HL-60/S4 treated with phorbol 12-myristate 13-acetate at 8.2 ng/mL for 4 days and 3 days (cell line): ENCODE results near the gene JPH3.
"Not testable (repeated sequence)": the region's sequence is repeated elsewhere in the genome, so short reads cannot be mapped to it uniquely, and the experiment has no call there.

Source experiments
- in situ Hi-C: fragments of 300-500 bp; cut with MboI; formaldehyde crosslinking; loops from 2 replicates; pipeline ENCODE4 v1.15.0; 2022; ENCODE audit warnings: low sequenced_read_pairs

JPH3 gene

DNA sequence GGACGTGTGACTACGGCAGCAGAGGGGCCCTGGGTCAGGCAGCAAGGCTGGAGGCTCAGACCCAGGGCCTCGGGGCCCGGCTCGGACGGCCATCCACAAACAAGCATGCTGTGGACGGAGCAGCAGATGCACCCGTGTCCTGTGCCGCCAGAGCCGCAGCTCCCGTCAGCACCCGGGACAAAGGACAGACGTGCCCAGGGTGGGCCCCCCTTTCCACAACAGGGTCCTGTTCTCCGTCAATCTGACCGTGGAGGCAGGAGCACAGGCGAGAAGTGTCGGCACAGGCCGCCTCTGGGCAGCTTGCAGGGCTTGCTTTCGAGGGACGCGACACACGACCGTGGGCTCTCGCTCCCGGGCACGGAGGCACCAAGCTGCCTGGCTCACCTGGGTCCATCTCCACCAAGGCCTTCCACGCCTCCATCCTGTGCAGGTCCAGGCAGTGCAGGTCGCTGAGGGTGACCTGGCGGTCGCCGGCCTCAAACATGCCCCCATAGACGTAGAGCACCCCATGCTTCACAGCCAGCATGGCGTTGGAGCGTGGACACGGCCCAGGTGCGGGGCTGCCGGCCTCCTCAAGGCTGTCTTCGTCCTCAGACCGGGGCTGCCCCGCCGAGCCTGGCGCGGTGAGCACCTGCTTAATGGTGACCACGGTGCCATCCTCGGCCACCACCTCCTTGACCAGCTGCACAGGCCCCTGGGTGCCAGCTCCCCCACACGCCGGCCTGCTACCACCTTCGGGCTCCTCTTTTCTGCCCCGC is 106.8 kb downstream of the JPH3 start:
- in situ Hi-C loops, result no loop called here

DNA sequence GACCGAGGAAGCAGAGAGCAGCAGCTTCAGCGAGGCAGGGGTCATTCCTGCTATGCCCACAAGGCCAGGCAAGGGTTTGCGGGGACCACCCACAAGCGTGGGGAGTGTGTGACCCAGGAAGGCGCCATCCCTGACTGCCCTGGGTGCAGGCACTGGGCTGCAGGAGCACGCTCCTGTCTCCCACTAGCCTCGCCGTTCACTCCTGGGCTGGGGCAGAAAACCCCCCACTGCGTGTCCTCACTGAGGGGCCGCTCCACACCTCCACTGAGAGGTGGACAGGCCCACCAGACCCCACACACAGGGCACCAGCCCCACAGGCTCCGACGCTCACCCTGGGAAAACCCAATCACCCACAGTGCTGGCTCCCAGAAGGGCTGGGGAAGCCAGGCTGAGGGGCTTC is 107.4 kb downstream of the JPH3 start:
- in situ Hi-C loops, result no loop called here

DNA sequence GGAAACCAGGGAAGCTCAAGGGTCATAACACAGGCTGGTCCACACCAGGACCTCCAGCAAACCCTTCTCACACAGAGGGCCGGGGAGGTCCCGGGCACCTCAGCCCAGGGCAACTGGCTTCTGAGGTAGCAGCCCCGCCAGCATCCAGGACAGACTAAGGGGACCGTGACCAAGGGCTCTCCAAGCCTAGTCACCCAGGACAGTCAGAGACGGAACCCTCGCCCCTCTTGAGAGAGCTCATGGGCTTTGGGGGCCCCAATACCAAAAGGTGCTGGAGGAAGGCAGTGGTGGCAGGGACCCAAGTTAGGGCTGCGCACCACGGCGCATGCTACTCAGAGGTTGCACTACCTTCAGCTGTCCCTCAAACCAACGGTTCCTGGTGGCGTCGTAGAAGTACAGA is 108.6 kb downstream of the JPH3 start:
- in situ Hi-C loops, result no loop called here

DNA sequence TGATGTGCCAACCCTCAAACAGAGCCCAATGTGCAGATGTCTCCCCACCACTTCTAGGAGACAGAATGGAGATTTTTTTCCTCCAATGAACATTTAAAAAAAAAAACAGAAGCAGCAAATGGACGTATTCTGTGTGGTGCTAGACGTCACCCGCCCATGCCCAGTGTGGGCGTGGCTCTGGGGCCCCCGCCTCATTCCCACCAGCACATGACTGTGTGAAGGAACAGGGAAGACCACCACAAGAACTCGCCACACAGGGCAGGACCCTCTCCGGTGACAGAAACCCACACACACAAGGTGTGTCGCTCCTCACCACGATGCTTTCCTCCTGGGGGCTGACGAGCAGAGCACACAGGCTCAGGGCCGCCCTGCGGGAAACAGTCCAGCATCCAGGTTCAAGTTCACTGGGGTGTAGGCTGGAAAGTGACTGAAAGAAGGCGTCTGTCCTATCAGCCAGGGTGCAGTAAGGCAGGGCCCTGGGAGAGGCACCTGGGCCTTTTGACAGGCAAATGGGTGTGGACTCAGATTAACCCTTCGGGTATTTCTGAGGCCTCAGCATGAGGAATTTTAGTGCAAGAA is 110.0 kb downstream of the JPH3 start:
- in situ Hi-C loops, result no loop called here

DNA sequence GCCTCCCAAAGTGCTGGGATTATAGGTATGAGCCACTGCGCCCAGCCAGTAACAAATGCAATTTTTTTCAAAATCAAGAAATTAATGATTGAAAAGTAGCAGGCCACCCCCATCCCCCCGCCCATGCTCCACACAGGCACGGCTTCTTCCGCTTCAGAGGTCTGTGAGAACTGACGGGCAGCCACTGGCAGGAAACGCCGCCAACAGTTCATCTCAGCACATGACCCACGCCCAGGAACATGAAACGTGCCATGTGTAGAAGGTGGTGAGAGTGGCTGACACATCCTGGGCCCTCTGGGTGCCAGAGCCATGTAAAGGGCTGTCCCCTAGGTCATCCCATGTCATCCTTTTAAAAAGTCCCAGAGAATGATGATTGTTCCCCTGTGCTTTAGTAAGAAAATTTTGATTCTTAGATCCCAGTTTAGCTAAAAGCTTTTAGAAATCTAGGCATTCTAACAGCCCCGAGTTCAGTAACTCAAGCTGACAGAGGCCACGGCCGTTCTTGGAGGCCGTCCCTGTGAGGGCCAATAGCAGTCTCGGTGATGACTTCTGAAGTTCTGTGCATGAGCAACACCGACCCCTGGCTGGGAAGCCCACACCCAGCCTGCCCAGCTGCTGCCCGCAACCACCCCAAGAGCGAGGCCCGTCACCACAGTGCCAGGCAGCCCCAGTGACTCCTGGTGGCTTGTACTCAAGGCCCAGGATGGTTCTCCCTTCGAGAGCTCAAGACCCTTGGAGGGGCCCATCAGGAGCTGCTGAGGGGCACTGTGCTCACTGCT is 111.3 kb downstream of the JPH3 start:
- in situ Hi-C loops, result no loop called here

DNA sequence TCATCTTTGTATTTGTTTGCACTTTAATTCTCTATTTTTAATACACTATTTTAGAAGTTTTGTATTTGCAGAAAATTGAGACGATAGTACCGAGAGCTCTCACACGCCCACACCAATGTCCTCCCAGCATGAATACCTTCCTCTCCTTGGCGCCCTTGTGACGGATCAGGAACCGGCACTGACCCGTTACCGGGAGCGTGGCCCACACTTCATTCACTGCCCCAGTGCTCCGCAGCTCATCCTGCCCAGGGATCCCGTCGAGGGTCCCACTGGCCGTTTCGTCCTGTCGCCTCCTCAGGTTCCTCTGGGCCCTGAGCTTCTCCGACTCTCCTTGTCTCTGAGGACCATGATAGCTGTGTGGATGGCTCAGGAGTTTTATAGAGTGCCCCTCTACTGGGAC is 112.9 kb downstream of the JPH3 start:
- in situ Hi-C loops, result no loop called here

DNA sequence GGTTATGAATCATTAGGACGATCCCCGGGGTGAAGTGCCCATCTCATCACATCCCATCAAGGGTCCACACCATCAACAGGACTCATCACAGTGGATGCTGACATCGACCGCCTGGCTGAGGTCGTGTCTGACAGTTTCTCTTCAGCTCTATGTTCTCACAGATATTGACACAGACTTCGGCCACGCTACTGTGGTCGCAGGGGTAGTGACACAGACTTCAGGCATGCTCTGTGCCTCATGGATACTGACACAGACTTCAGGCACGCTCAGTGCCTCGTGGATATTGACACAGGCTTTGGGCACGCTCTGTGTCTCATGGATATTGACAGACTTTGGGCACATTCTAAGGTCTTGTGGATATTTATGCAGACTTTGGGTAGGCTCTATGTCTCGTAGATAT is 113.3 kb downstream of the JPH3 start:
- in situ Hi-C loops, result no loop called here

DNA sequence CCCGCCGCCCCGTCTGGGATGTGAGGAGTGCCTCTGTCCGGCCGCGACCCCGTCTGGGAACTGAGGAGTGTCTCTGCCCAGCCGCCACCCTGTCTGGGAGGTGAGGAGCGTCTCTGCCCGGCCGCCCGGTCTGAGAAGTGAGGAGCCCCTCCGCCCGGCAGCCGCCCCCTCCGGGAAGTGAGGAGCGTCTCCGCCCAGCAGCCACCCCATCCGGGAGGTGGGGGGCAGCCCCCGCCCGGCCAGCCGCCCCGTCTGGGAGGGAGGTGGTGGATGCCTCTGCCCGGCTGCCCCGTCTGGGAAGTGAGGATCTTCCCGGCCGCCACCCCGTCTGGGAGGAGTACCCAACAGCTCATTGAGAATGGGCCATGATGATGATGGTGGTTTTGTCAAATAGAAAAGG is 116.5 kb downstream of the JPH3 start:
- in situ Hi-C loops, result not testable (repeated sequence)

DNA sequence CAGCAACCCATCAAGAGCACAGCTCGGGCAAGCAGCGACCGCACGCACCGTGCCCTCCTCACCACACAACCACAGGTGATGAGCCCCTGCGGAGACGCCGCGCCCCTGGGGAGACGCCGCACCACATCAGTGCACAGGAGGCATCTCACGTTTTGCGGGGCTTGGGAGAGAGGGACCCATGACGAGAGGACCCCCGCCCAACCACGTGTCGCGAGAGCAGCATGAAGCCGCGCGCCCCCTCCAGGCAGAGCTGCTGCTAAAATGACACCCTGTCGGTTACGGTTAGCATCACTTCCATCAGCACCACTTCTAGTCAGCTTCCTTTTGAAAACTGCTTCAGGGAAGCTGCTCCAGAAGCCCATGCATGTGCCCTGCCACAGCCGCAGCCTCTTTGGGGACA is 118.1 kb downstream of the JPH3 start:
- in situ Hi-C loops, result no loop called here

DNA sequence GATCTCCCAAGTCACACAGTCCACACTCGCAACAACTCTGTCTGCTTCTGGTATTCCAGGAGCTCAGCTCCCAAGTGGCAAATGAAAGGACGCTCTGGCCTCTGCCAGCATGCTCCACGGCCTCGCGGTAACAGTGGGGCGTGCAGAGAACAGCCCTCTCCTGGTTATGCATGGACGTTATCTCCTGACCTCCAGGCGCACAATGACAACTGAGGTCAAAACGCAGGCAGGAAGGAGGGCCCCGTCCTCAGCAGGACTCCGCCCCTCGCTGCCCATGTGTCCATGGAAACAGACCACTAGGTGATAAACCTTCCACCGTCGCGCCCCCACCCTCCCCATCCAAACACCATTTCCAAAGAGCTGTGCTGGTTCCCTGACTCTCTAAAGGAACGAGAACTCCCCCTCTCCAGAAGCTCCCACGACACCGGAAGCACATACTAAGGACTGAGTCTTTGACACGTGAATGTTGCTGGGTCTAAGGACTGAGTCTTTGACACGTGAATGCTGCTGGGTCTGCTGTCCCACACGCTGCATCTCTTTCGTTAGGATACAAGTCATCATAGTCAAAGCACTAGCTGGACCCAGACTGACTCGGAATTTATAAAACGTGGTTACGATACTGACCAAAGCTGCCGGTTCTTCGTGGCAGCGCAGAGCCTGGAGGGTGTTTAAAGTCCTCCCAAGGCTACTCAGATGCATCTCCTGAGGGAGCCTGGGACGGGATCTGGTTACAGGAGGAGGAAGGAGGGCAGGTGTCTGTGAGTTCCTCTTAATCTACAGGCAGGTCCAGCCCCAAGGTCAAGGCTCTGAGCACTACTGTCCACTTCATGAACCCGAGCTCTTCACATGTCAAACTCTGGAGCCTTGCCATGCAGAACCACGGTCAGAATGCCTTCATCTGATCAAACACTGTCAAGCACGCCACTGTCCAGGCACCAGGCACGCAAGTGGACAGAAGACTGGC is 119.6 kb downstream of the JPH3 start:
- in situ Hi-C loops, result no loop called here

DNA sequence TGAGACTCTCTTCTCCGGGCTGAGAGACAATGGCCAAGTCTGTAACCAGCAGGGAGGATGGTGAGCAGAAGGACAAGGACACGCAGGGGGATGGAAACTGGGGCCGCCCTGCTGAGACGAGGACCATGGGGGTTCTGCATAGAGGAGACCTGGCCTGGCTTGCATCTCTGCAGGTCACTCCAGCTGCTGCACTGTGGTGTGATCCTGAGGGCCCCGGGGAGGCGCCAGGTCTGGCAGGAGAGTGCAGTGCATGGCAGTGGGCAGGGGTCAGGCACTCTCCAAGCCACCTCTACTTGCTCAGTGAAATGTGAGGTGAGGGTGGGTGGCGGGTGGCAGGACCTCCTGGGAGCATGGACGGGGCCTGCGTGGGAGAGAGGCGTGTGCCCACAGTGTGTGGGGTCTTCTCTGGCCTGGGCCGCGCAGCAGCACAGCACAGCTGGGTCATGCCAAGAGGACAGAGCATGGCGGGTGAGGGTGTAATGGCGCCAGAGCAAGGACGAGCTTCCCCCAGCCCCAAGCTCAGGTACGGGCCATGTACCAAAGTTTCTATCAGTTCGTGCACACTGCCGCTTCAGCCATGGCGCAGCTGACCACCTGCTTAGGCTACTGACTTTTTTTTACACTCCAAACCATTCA is 120.4 kb downstream of the JPH3 start:
- in situ Hi-C loops, result no loop called here

DNA sequence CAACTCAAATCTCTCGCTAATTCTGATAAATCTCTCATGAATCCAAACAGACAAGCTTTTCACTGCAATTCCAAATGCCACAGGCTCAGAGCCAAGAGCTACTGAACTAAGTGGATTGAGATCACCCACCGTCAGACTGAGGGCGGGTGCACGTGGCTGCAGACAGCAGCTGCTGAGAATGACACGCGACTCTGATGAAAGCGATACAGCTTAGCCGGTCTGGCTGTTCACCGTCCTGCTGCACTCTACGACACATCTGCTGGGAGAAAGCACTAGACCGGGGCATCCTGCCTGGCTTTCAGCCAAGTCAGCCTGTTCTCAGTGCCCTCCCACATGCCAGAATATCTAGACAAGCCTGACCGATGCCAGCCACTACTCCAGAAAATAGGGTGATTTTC is 120.9 kb downstream of the JPH3 start:
- in situ Hi-C loops, result no loop called here

DNA sequence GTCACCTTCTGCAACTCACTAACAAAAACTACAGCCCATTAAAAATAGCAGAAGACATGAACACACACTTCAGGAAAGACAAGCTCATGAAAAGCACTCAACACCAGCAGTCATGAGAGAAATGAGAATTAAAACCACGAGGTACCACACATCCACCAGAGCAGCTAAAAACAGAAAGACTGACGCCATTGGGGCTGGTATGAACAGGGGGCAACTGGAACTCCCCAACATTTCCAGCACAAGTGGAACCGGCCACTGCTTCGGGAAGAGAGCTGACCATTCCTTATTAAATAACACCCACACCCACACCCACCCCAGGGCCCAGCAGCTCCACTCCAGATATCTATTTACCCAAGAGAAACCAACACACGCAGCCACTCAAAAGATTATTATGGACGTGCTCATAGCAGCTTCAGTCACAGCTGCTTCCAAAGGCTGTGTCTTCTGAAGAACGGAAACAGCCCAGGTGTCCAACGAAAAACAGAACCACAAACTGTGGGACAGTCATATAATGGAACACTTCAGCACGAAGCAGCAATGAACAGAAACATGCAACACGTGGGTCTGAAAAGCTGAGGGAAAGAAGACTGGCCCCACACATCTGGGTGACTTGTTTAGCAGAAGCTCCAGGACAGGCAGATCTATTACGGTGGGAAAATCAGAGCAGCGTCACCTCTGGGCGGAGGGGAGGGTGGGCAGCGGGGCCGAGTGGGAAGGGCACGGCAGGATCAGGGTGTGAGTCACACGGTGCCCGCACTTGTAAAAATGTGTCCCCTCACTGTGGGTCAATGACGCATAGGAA is 122.4 kb downstream of the JPH3 start:
- in situ Hi-C loops, result no loop called here

DNA sequence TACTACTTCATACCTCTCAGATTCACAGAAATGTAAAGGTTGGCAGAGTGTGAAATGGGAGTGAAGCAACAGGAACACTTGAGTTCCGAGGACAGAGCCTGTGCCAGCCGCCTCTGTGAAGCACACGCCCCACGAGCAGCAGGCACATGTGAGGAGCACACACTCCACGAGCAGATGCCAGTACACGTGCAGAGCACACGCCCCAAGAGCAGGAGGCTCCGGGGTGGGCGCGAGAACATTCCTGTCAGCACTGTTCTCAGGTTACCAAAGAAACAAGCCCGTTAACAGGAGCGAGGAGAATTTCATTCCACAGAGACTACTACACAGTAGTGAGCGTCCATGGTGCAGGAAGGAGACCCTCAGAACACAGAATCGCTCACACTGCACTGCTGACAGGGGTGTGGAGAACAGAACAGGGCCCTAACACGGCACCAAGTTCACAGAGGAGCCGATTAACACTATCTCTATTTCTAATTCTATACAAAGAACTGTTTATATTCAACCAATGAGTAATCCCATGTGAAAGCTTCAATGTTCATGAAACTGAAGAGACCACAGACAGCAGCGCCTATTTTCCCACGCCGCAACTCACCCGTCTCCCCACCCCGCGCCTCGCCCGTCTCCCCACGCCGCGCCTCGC is 123.4 kb downstream of the JPH3 start:
- in situ Hi-C loops, result no loop called here

DNA sequence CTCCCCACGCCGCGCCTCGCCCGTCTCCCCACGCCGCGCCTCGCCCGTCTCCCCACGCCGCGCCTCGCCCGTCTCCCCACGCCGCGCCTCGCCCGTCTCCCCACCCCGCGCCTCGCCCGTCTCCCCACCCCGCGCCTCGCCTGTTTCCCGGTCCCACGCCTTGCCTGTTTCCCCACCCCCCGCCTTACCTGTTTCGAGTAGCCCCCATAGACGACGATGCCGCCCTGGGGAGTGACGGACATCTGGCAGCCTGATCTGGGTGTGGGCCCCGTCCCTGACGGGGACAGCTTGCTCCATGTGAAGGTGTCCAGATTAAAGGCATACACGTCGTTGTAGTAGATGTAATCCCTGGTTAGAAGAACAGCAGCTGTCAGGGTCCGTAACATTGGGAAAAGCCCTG is 124.3 kb downstream of the JPH3 start:
- in situ Hi-C loops, result not testable (repeated sequence)

DNA sequence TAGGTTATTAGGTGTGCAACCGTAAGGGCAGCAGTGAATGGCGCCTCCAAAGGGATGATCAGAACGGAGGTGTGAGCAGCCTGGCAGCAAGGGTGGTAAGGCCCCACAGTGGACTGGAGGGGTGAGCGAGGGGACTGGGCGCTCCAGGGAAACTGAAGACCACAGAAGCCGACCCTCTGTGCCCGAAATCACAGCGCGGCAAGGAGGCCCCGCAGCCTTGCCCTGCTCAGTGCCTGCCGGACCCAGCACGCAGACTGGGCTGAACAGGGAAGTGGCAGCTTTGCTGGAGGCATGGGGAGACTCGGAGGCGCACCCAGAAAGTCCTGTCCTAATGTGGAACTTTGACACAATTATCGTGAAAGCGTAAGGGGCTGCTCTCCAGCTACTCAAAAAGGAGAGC is 125.0 kb downstream of the JPH3 start:
- in situ Hi-C loops, result no loop called here

DNA sequence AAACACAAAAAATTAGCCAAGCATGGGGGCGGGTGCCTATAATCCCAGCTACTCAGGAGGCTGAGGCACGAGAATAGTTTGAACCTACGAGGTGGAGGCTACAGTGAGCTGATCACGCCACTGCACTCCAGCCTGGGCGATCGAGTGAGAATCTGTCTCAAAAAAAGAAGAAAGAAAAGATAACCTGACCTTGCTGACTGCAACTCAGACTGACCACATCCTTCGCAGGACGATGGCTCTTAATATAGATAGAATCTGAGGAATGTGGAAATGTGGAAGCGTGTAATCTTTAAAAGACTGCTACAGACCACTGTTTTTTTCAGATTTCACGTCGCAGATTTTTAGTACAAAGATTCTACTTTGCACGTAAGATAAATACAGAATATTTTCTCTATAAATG is 125.7 kb downstream of the JPH3 start:
- in situ Hi-C loops, result no loop called here

DNA sequence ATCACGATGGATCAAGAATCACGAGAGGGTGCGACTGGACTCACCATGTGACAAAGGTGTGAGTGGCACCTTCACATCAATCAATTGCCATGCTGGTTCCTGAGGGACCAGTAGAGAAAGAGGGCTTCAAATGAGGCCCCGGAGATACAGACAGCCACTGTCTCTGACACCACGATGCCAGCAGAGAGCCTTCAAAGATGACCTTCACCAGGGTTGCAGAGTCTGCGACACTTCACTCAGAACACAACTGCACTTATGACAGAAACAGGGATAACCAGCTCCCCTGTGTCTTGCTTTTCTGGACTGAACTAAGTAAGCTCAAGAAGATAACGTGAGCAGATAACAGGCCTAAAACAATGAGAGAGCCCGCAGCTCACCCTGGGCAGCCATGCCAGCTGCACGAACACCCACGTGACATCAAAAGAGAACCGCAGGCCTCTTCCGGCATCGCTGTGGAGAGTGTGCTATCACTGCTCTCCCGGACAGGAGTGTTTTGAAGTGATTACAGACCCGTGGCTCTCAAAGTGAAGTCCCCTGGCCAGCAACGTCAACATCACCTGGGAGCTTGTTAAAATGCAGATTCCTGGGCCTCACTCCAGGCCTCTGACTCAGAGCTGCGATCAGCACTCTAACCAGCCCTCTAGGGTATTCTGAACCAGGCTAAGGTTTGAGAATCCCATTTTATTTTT is 127.1 kb downstream of the JPH3 start:
- in situ Hi-C loops, result no loop called here

DNA sequence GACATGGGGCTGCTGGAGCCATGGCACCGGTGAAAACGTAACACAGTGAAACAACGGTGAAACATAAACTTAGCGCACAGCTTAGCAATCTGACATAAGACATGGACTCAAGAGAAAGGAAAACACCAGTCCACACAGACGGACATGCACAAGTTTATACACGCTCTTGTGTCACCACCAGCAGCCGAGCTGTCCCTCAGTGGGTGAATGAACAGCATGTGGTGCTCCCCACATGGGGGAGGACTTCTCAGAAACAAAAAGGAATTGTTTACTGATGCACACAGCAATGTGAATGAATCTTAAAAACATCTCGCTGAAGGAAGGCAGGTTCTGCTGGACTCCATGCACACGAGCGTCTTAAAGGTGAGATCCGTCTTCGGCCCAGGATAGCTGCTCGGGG is 129.3 kb downstream of the JPH3 start:
- in situ Hi-C loops, result no loop called here
